D341Med (cell line): ENCODE data around the gene MAST4.
A peak's percentile ranks its signal among the peaks of the same experiment; 100 is the strongest.

ENCODE experiments used
- DNase-seq: peaks from one replicate; pipeline ENCODE4 v3.0.0; 2012; ENCODE audit warnings: low spot score

Gene MAST4

GRCh38 chr5:66960369-66961137 lies 364.4 kb downstream of the MAST4 start:
- no peak for DNase-seq

- no peak for DNase-seq
Measured at GRCh38 chr5:66963559-66963971, 367.4 kb downstream of the MAST4 start.

- DNase-seq = no peak
Measured at GRCh38 chr5:66966439-66966838, 370.2 kb downstream of the MAST4 start.

GRCh38 chr5:66967102-66967501 lies 370.9 kb downstream of the MAST4 start:
- no peak for DNase-seq

GRCh38 chr5:66967826-66968262 lies 371.7 kb downstream of the MAST4 start:
- DNase-seq = no peak

GRCh38 chr5:66969484-66969883 lies 373.3 kb downstream of the MAST4 start:
- no peak for DNase-seq

GRCh38 chr5:66969963-66970362 lies 373.8 kb downstream of the MAST4 start:
- DNase-seq = no peak

- no peak for DNase-seq
Measured at GRCh38 chr5:66972004-66972403, 375.8 kb downstream of the MAST4 start.

GRCh38 chr5:66974256-66974655 lies 378.1 kb downstream of the MAST4 start:
- no peak for DNase-seq

GRCh38 chr5:66976108-66976507 lies 379.9 kb downstream of the MAST4 start:
- no peak for DNase-seq

GRCh38 chr5:66979738-66980137 lies 383.5 kb downstream of the MAST4 start:
- no peak for DNase-seq

GRCh38 chr5:66981266-66982055 lies 385.3 kb downstream of the MAST4 start:
- no peak for DNase-seq

- DNase-seq = no peak
Measured at GRCh38 chr5:66982056-66982387, 385.8 kb downstream of the MAST4 start.

- DNase-seq = no peak
Measured at GRCh38 chr5:66982470-66982869, 386.3 kb downstream of the MAST4 start.

- DNase-seq = no peak
Measured at GRCh38 chr5:66985417-66985816, 389.2 kb downstream of the MAST4 start.

GRCh38 chr5:66986009-66986408 lies 389.8 kb downstream of the MAST4 start:
- no peak for DNase-seq

GRCh38 chr5:66986534-66986933 lies 390.3 kb downstream of the MAST4 start:
- DNase-seq = no peak

- no peak for DNase-seq
Measured at GRCh38 chr5:66987126-66987525, 390.9 kb downstream of the MAST4 start.

GRCh38 chr5:66987540-66987939 lies 391.3 kb downstream of the MAST4 start:
- no peak for DNase-seq

GRCh38 chr5:66987949-66988838 lies 392.0 kb downstream of the MAST4 start:
- DNase-seq = peak; percentile 33

GRCh38 chr5:66989286-66989685 lies 393.1 kb downstream of the MAST4 start:
- no peak for DNase-seq

- no peak for DNase-seq
Measured at GRCh38 chr5:66989781-66990180, 393.6 kb downstream of the MAST4 start.
